CD14-positive monocyte (primary cell): ENCODE data around the gene CAMK1D. TPM values are rescaled to one million over a fixed set of nuclear protein-coding genes. Genes with fewer than 3 reads are reported as not detected.

Experiments
- DNase-seq, 3 donors: peaks; one replicate each; pipeline ENCODE4 v3.0.0-alpha.2; 2011 to 2022
- H2AFZ ChIP-seq: 2 replicates; pipeline ENCODE4 v1.6.0; 2012; ENCODE audit warnings: mild to moderate bottlenecking, low read depth, low read length, inconsistent platforms; ENCODE audit not compliant: insufficient read depth, poor library complexity, severe bottlenecking
- H3K27ac ChIP-seq, 2 donors: 1 replicate in 1 of 2; 2 replicates in 1 of 2; pipeline ENCODE4 v1.5.1; 2012 to 2013; ENCODE audit warnings: low read length in 2 of 2, control low read depth in 1 of 2, inconsistent platforms in 1 of 2, low read depth in 1 of 2, mild to moderate bottlenecking in 1 of 2
- H3K27me3 ChIP-seq, 2 donors: one replicate each; pipeline versions ENCODE4 v1.6.0 to v1.6.1; 2011 to 2013; ENCODE audit warnings: low read length in 2 of 2; ENCODE audit not compliant: control insufficient read depth in 2 of 2, insufficient read depth in 2 of 2
- H3K36me3 ChIP-seq, 2 donors: replicated peaks in 1 of 2; 1 replicate in 1 of 2; 2 replicates in 1 of 2; pipeline versions ENCODE4 v1.5.1 to v1.6.1; 2012 to 2013; ENCODE audit warnings: low read length in 2 of 2, control low read depth in 1 of 2, inconsistent platforms in 1 of 2, mild to moderate bottlenecking in 1 of 2; ENCODE audit not compliant: insufficient read depth in 2 of 2, control insufficient read depth in 1 of 2
- H3K4me1 ChIP-seq, 2 donors: 1 replicate in 1 of 2; 2 replicates in 1 of 2; pipeline versions ENCODE4 v1.5.1 to v1.6.1; 2012 to 2013; ENCODE audit warnings: low read length in 2 of 2, control low read depth in 1 of 2, inconsistent platforms in 1 of 2, mild to moderate bottlenecking in 1 of 2, moderate library complexity in 1 of 2; ENCODE audit not compliant: insufficient read depth in 2 of 2, control insufficient read depth in 1 of 2
- H3K4me2 ChIP-seq: replicated peaks from 2 replicates; pipeline ENCODE3; 2012; ENCODE audit warnings: low read length, moderate library complexity, mild to moderate bottlenecking; ENCODE audit not compliant: poor library complexity, severe bottlenecking; ENCODE audit errors: extremely low read depth
- H3K4me3 ChIP-seq, 3 experiments: fragments of 200-600 bp in 1 of 3; sonication (generic) in 1 of 3; replicated peaks in 1 of 3; 1 replicate in 2 of 3; 2 replicates in 1 of 3; pipeline ENCODE4 v1.5.1; 2011 to 2013; ENCODE audit warnings: low read length in 3 of 3, mild to moderate bottlenecking in 3 of 3, control low read depth in 2 of 3, low read depth in 2 of 3, inconsistent platforms in 1 of 3, moderate library complexity in 1 of 3
- H3K79me2 ChIP-seq: 2 replicates; pipeline ENCODE4 v1.6.0; 2012; ENCODE audit warnings: mild to moderate bottlenecking, control low read depth, inconsistent platforms, low read length, moderate library complexity; ENCODE audit not compliant: insufficient read depth
- H3K9ac ChIP-seq: 2 replicates; pipeline ENCODE4 v1.6.0; 2017; ENCODE audit warnings: low read length, mild to moderate bottlenecking; ENCODE audit not compliant: insufficient read depth, poor library complexity, severe bottlenecking
- H3K9me3 ChIP-seq, 2 donors: replicated peaks in 1 of 2; 1 replicate in 1 of 2; 2 replicates in 1 of 2; pipeline versions ENCODE4 v1.5.1 to v1.6.1; 2012 to 2013; ENCODE audit warnings: low read length in 2 of 2, control low read depth in 1 of 2; ENCODE audit not compliant: control insufficient read depth in 1 of 2, insufficient read depth in 1 of 2
- H4K20me1 ChIP-seq: 2 replicates; pipeline ENCODE4 v1.6.0; 2012; ENCODE audit warnings: mild to moderate bottlenecking, low read length, control low read depth, moderate library complexity; ENCODE audit not compliant: insufficient read depth
- H3K27ac Mint-ChIP-seq, 7 donors: one replicate each; pipeline ENCODE4 v1.8.0; 2020; ENCODE audit warnings: mild to moderate bottlenecking in 7 of 7, mixed read lengths in 7 of 7, moderate library complexity in 6 of 7, inconsistent platforms in 2 of 7
- H3K27me3 Mint-ChIP-seq, 3 donors: one replicate each; pipeline ENCODE4 v1.8.0; 2021 to 2022; ENCODE audit warnings: low read depth in 3 of 3, mild to moderate bottlenecking in 3 of 3, mixed read lengths in 3 of 3, moderate library complexity in 3 of 3, inconsistent platforms in 1 of 3
- H3K36me3 Mint-ChIP-seq, 2 donors: one replicate each; pipeline ENCODE4 v1.8.0; 2020; ENCODE audit warnings: mixed read lengths in 2 of 2, inconsistent platforms in 1 of 2, mild to moderate bottlenecking in 1 of 2
- H3K4me1 Mint-ChIP-seq: one replicate; pipeline ENCODE4 v1.8.0; 2020; ENCODE audit warnings: mild to moderate bottlenecking, mixed read lengths
- H3K4me3 Mint-ChIP-seq, 2 donors: one replicate each; pipeline ENCODE4 v1.8.0; 2020; ENCODE audit warnings: mild to moderate bottlenecking in 2 of 2, mixed read lengths in 2 of 2, moderate library complexity in 1 of 2
- H3K9me3 Mint-ChIP-seq, 7 donors: one replicate each; pipeline ENCODE4 v1.8.0; 2020 to 2022; ENCODE audit warnings: mixed read lengths in 7 of 7, mild to moderate bottlenecking in 6 of 7, moderate library complexity in 6 of 7, inconsistent platforms in 2 of 7
- CTCF ChIP-seq: fragments of 200-600 bp; IDR thresholded peaks from one replicate; pipeline ENCODE4 v1.8.0; 2022; ENCODE audit warnings: antibody characterized with exemption, mild to moderate bottlenecking
- WGBS: methylation state at CpG from one replicate; pipeline ENCODE4 v1.1.5; 2013; ENCODE audit warnings: missing lambda C conversion rate; ENCODE audit not compliant: insufficient coverage; 5-methylcytosine and 5-hydroxymethylcytosine counted together
- intact Hi-C, 2 donors: fragments of 100-400 bp; cut with micrococcal nuclease; formaldehyde crosslinking; loops; one replicate each; pipeline versions ENCODE4 v1.15.0 to v1.15.1; 2023
- polyA plus RNA-seq, 3 donors: library from polyadenylated mRNA; depleted of rRNA in 1 of 3; unstranded in 2 of 3; stranded (reverse) in 1 of 3; fragments of 300-500 nt in 2 of 3; fragments of >200 nt in 1 of 3; fragmentation: Illumina TruSeq in 2 of 3; gene quantifications; 1 replicate in 2 of 3; 2 replicates in 1 of 3; pipeline ENCODE4 v1.2.3, GENCODE V29; 2012 to 2021

Gene CAMK1D
- polyA plus RNA-seq, 3 donors = 6.7 to 11.8 (median 7.1) TPM

- Mint-ChIP-seq H3K4me1 (peaks cover 18% of the 10 kb centered on the region), H3K27me3 (peaks cover 2 to 10% (median 4%) of the 10 kb centered on the region in 3 donors), H3K27ac (peak overlapping the region in 2 of 7 donors; percentile 14 to 23), H3K9me3 (peaks cover 0 to 6% (median 2%) of the 10 kb centered on the region in 7 donors), H3K4me3 (no peak overlapping the region), H3K36me3 (peaks cover 0 to 3% of the 10 kb centered on the region in 2 donors)
- Histone ChIP-seq H3K79me2 (no peaks in the 10 kb centered on the region), H3K4me2 (no peak overlapping the region), H3K9me3 (no peaks in the 10 kb centered on the region), H3K4me1 (peaks cover 0 to 11% of the 10 kb centered on the region in 2 donors), H3K9ac (no peak overlapping the region), H3K4me3 (no peak overlapping the region), H3K36me3 (no peaks in the 10 kb centered on the region), H3K27ac (no peak overlapping the region), H3K27me3 (no peaks in the 10 kb centered on the region), H4K20me1 (peaks cover 72% of the 10 kb centered on the region), H2AFZ (no peak overlapping the region)
- no peak for TF ChIP-seq CTCF
- intact Hi-C loops = no loop called here
- no peak for DNase-seq
- 91% methylated on average over 18 of the region's 26 CpGs for WGBS
Observed at GRCh38 chr10:12484941-12485805, 135.8 kb downstream of the CAMK1D start.

- Mint-ChIP-seq H3K9me3 (no peaks in the 10 kb centered on the region), H3K27ac (peak overlapping the region in 1 of 7 donors; percentile 55), H3K4me1 (peaks cover 11% of the 10 kb centered on the region), H3K27me3 (peaks cover 2 to 7% (median 4%) of the 10 kb centered on the region in 3 donors), H3K4me3 (no peak overlapping the region), H3K36me3 (no peaks in the 10 kb centered on the region)
- H4K20me1 ChIP-seq = peaks cover 81% of the 10 kb centered on the region
- no peak overlapping the region for H2AFZ ChIP-seq
- 89% methylated on average over 1 of the region's 2 CpGs for WGBS
- TF ChIP-seq CTCF = no peak
- H3K4me1 ChIP-seq = peaks cover 0 to 5% of the 10 kb centered on the region in 2 donors
- H3K9me3 ChIP-seq = no peaks in the 10 kb centered on the region
- no peak overlapping the region for H3K27ac ChIP-seq
- no peak for DNase-seq
- H3K9ac ChIP-seq = no peak overlapping the region
- intact Hi-C loops = no loop called here
- H3K4me2 ChIP-seq = no peak overlapping the region
- no peaks in the 10 kb centered on the region for H3K27me3 ChIP-seq
- H3K36me3 ChIP-seq = no peaks in the 10 kb centered on the region
- no peaks in the 10 kb centered on the region for H3K79me2 ChIP-seq
- no peak overlapping the region for H3K4me3 ChIP-seq
Observed at GRCh38 chr10:12487366-12487765, 138.0 kb downstream of the CAMK1D start.
